HG03045 (cell line): ENCODE measurements around the gene SPATA31D4.

Experiments
- ATAC-seq: cut with Tn5 transposase; IDR thresholded peaks from one replicate; pipeline ENCODE4 v1.9.1; 2021; ENCODE audit warnings: mild to moderate bottlenecking, moderate library complexity; ENCODE audit not compliant: unreplicated experiment

SPATA31D4 gene

DNA sequence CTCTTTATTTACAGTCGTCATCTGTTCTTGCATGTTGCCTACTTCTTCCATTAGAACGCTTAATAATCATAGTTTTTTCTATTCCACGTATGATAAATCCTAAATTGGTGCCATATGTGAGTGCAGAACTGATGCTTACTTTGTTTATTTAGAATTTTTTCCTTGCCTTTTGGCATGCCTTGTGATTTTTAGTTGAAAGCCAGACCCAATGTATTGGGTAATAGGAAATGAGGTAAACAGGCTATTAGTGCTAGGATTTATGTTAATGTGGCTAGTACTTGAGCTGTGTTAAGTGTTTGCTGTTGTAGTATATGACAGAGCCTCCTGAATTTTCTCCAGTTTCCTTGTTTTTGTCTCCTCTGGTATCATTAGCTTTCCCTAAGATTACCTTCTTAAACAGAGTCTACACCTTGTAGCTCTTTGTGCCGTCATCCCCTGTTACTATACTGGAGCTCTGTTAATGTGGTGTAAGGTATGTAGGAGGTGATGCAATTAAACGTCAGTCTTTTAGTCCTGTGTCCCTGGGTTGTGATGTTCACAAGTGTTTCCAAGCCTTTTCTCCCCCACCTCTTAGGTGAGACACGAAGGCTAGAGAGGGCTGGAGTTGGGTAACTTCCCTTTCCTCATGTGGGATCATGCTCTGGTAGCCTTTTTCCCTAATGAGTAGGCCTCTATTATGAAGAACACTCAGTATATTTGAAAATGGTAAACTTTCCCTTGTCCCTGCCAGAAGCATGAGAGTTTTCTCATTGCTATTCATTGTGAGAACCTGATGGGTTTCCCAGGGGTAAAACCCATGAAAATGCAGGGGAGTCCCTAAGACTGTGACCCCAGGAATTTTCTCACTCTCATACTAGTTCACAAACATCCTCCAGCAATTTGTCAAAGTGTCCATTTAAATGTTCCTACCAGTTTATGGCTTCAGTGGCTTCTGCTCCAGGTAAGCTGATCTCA lies 36.3 kb downstream of the SPATA31D4 start:
- no peak for ATAC-seq

DNA sequence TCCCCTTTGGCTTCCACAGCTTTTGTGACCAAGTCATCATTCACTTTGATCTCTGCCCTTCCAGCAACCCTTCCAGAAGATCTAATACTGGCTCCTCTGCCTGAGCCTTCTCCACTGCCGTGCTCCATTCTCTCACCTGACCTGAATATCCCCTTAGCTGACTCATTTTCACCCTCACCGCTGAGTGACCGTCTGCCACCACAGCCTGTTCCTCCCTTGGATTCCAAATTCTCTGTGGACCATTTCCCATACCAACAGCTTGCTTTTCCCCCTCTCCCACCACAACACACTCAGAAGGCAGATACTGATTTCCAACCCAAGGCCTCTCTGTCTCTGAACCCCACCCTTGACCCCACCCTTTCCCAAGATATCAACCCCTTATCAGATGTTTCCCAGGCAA lies 39.8 kb downstream of the SPATA31D4 start:
- no peak for ATAC-seq

DNA sequence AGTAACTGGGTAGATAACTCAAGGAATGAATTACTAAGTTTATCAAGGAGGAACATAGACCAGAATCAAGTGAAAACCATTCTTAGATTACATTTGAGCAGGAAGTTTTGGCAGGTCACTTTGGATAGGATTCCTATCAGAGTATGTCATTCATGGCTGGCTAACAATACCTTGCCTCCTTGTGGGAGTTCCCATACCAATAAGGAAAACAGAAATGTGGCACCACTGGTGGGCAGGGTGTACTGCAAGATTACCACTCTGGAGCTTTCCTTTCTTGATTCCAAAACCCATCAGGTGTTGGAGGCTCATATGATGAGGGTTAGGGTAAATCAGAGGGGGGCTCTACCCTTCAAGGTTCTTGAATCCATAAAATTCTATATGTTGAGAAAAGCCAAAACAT lies 41.7 kb downstream of the SPATA31D4 start:
- no peak for ATAC-seq

DNA sequence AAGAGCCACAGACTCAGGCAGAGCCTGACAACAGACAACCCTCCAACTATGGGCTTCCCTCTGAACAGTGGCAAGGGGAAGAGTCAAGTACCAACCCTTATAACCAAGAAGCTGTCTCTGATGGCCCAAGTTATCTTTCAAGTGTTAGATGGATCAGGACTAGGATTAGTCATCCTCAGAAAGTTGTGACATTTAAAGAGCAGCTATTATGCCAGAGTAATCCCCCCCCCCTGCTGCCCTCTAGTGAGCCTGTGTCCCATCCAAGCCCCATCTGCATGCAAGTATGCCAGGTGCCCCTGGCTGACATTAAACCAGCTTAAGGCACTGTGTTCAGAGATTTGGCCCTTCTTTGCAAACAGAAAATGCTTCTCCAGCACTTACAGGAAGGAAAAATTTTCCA lies 43.5 kb downstream of the SPATA31D4 start:
- no peak for ATAC-seq

DNA sequence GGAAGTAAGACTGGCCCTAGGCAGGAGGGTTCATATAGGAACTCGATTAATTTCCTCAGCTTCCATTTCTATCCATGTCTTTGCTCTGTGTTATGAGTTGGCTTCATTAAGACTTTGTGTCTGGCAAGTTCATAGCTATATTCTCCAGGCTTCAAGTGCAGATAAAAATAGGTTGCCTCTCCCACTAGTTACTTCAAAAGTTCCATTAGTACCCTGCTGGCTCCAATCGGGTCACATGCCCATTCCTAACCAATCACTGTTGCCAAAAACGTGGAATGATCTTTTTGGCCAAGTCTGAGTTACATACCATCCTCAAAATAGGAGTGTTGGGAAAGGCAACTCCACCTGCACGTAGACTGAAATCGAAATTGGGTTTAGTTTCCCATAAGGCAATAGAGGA lies 46.5 kb downstream of the SPATA31D4 start:
- no peak for ATAC-seq

DNA sequence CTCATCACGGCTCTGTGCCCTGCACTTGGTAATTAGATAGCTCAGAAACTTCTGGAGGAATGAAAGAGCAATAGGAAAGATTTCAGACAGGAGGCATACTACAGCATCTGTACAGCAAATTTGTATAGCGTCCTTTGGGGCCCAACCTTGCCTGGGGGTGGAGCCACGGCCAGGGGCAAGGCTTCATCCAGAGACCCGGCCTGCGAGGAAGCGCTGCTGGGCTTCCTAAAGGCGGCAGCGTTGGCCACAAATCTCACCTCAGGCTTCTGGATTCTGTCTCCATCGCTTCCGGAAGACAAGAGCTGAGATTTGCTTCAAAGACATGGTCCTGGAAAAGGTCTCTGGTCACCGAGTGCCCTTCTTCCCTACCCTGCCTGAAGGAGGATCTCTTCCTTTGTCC lies 48.1 kb downstream of the SPATA31D4 start:
- ATAC-seq = no peak

DNA sequence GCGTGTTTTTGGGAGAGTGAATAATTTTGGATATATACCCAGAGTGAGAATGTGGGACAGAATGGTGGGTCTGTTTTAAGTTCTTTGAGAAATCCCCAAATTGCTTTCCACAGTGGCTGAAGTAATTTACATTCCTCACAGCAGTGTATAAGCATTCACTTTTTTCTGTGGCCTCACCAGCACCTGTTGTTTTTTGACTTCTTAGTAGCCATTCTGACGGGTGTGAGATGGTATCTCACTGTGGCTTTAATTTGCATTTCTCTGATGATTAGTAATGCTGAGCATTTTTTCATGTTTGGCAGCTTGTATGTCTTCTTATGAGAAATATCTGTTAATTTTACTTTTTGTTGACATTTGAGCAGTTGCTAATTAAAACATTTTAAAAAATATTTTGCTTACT lies 51.0 kb downstream of the SPATA31D4 start:
- peak; percentile 72 for ATAC-seq

DNA sequence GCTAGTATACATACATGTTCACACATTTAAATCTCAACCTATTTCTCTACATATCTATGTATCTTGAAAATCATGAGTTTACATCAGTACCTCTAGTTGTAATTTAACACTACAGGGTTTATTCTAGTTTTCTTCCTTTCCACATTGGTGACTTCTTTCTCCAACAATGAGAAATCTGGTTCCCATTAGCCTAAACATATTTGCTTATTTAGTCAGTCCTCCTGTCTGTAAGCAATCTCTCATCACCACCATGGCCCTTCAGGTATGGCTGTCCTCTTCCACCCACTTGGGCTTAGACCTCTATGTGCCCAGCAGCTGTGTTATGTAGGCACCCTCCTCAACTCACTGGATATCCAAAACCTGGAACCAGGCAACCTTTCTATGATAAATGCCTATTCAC lies 52.3 kb downstream of the SPATA31D4 start:
- no peak for ATAC-seq

DNA sequence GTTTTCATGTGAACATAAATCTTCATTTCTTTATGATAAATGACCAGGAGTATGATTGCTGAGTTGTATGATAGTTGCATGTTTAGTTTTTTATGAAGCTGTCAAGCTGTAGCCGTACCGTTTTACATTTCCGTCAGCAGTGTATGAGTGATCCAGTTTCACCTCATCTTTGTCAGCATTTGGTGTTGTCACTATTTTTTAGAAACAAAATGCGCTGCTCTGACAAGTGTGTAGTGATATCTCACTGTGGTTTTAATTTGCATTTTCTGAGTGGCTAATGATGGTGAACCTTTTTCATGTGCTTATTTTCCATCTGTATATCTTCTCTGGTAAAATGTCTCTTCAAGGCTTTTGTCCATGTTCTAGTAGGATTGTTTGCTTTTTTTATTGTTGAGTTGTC lies 53.7 kb downstream of the SPATA31D4 start:
- no peak for ATAC-seq
